A172 (cell line): ENCODE measurements around the gene IQUB. TPM values are rescaled to one million over a fixed set of nuclear protein-coding genes. Genes with fewer than 3 reads are reported as not detected.
"Not testable (repeated sequence)": the region's sequence is repeated elsewhere in the genome, so short reads cannot be mapped to it uniquely, and the experiment has no call there.

Experiments used
- DNase-seq: peaks from one replicate; pipeline ENCODE4 v3.0.0-alpha.2; 2015; ENCODE audit warnings: low spot score
- total RNA-seq: library from RNA; depleted of rRNA; stranded (reverse); fragments of >200 nt; shearing (Covaris generic); gene quantifications from 2 replicates; pipeline ENCODE4 v1.2.3, GENCODE V29; 2014; rRNA removed

Gene IQUB
- total RNA-seq = 0.22 and 0.46 TPM in 2 replicates

- DNase-seq = peak; percentile 94
Measured at GRCh38 chr7:123534383-123535260, at the start of gene IQUB. IQUB (minus strand) TSS chr7:123534595; CDS start chr7:123512340, 22,255 bp downstream.

- no peak for DNase-seq
Measured at GRCh38 chr7:123583821-123584220, 49.4 kb upstream of the IQUB start.

GRCh38 chr7:123581162-123581459, 46.7 kb upstream of the IQUB start:
- no peak for DNase-seq

- peak; percentile 56 for DNase-seq
Measured at GRCh38 chr7:123580406-123581161, 46.2 kb upstream of the IQUB start.

- no peak for DNase-seq
Measured at GRCh38 chr7:123579416-123579815, 45.0 kb upstream of the IQUB start.

GRCh38 chr7:123573896-123574467, 39.6 kb upstream of the IQUB start:
- DNase-seq = no peak

- no peak for DNase-seq
Measured at GRCh38 chr7:123573341-123573740, 38.9 kb upstream of the IQUB start.

GRCh38 chr7:123571684-123572083, 37.3 kb upstream of the IQUB start:
- peak; percentile 19 for DNase-seq

- DNase-seq = no peak
Measured at GRCh38 chr7:123571187-123571586, 36.8 kb upstream of the IQUB start.

GRCh38 chr7:123570390-123571182, 36.2 kb upstream of the IQUB start:
- DNase-seq = no peak

- DNase-seq = no peak
Measured at GRCh38 chr7:123569352-123570010, 35.1 kb upstream of the IQUB start.

- no peak for DNase-seq
Measured at GRCh38 chr7:123562121-123562520, 27.7 kb upstream of the IQUB start.

- no peak for DNase-seq
Measured at GRCh38 chr7:123558289-123558874, 24.0 kb upstream of the IQUB start.

GRCh38 chr7:123557398-123558288, 23.2 kb upstream of the IQUB start, which contains the start of gene NDUFA5:
NDUFA5 (minus strand) TSS chr7:123557818; CDS start chr7:123557795, 23 bp downstream.
- peak; percentile 99 for DNase-seq

GRCh38 chr7:123557016-123557397, 22.6 kb upstream of the IQUB start:
- DNase-seq = no peak

GRCh38 chr7:123555484-123555883, 21.1 kb upstream of the IQUB start:
- no peak for DNase-seq

- no peak for DNase-seq
Measured at GRCh38 chr7:123553159-123553558, 18.8 kb upstream of the IQUB start.

GRCh38 chr7:123552641-123553040, 18.2 kb upstream of the IQUB start:
- no peak for DNase-seq

- not testable (repeated sequence) for DNase-seq
Measured at GRCh38 chr7:123552134-123552533, 17.7 kb upstream of the IQUB start.

GRCh38 chr7:123548406-123548805, 14.0 kb upstream of the IQUB start:
- DNase-seq = no peak
